ENCODE data around the gene ATXN7. TPM values are rescaled to one million over a fixed set of nuclear protein-coding genes. Genes with fewer than 3 reads are reported as not detected.

Gene ATXN7
- total and polyA plus RNA-seq, 10 of the 15 experiments (the other 5 are each of a cell fraction or from before 2014, with no cell fraction given), result 0.83 to 24.6 (median 8.5) TPM

GRCh38 chr3:63911873-63912767 is 48.5 kb downstream of the ATXN7 start, which contains the start of gene SCAANT1 (continued):
- TF ChIP-seq FOXK2 (IDR thresholded peaks at IDR 0.05), result no peak
- peak in 1 of 3 experiments; percentile 2; a peak in 1 of 6 replicates for TF ChIP-seq CTCF (IDR thresholded peaks at IDR 0.05 in 2 of 3, conservative IDR thresholded peaks at IDR 0.05 in 1 of 3; ENCODE audit: control insufficient read depth in 2 of 3, extremely low read depth in 1 of 3, insufficient read depth in 1 of 3, low read depth in 3 of 3, low read length in 3 of 3)
- TF ChIP-seq BCLAF1 (IDR thresholded peaks at IDR 0.05), result no peak
- TF ChIP-seq SMAD1 (IDR thresholded peaks at IDR 0.05; ENCODE audit: low read depth, partially characterized antibody), result no peak
- peak; percentile 59; the same call in 1 of the 2 replicates for TF ChIP-seq ASH2L (IDR thresholded peaks at IDR 0.05; ENCODE audit: borderline replicate concordance, low read depth)
- TF ChIP-seq DPF2 (IDR thresholded peaks at IDR 0.05), result peak; percentile 89
- TF ChIP-seq CHD4 (IDR thresholded peaks at IDR 0.05), result no peak
- TF ChIP-seq SKIL (IDR thresholded peaks at IDR 0.05; ENCODE audit: low read depth, poor library complexity, severe bottlenecking), result no peak
- no peak for TF ChIP-seq SUPT20H (IDR thresholded peaks at IDR 0.05; ENCODE audit: borderline replicate concordance, control insufficient read depth, low read depth, low read length)
- TF ChIP-seq ZBTB33 (IDR thresholded peaks at IDR 0.05), result no peak
- TF ChIP-seq PBX3 (IDR thresholded peaks at IDR 0.05; ENCODE audit: insufficient replicate concordance, low read depth, low read length), result no peak
- TF ChIP-seq RELB (IDR thresholded peaks at IDR 0.05; ENCODE audit: low read depth), result no peak
- TF ChIP-seq SMARCA5 (IDR thresholded peaks at IDR 0.05), result peak; percentile 57; the same call in 1 of the 2 replicates
- TF ChIP-seq NFYB (IDR thresholded peaks at IDR 0.05; ENCODE audit: insufficient read depth, low read depth, low read length), result no peak
- TF ChIP-seq SMAD5 (IDR thresholded peaks at IDR 0.05; ENCODE audit: low read depth), result no peak

Measured in GM12878 (cell line).